Calu3 (cell line): ENCODE results near the gene CLBA1. TPM values are rescaled to one million over a fixed set of nuclear protein-coding genes. Genes with fewer than 3 reads are reported as not detected.

Source experiments
- BruUV-seq: library from RNA; stranded (reverse); fragments of 400-500 nt; replicated peaks from 2 replicates; lab custom pipeline; 2021; lab: Mats Ljungman, UMichigan
- CTCF ChIA-PET: fragments of 300-600 bp; sonication (Branson Sonifier 250); formaldehyde crosslinking; loops from one replicate; lab custom pipeline; 2022; ENCODE audit warnings: antibody characterized with exemption; lab: Charles Lee
- DNase-seq: peaks from one replicate; pipeline ENCODE4 v3.0.0; 2022
- H3K27ac Mint-ChIP-seq: one replicate; pipeline ENCODE4 v1.8.0; 2022; ENCODE audit warnings: mixed read lengths; ENCODE audit not compliant: unreplicated experiment
- H3K27me3 Mint-ChIP-seq: one replicate; pipeline ENCODE4 v1.8.0; 2022; ENCODE audit warnings: mixed read lengths; ENCODE audit not compliant: unreplicated experiment
- H3K36me3 Mint-ChIP-seq: one replicate; pipeline ENCODE4 v1.8.0; 2022; ENCODE audit warnings: mild to moderate bottlenecking, moderate library complexity, mixed read lengths; ENCODE audit not compliant: insufficient read depth, unreplicated experiment
- H3K4me1 Mint-ChIP-seq: one replicate; pipeline ENCODE4 v1.8.0; 2022; ENCODE audit warnings: mild to moderate bottlenecking, low read depth, mixed read lengths; ENCODE audit not compliant: unreplicated experiment
- H3K4me3 Mint-ChIP-seq: one replicate; pipeline ENCODE4 v1.8.0; 2022; ENCODE audit warnings: mild to moderate bottlenecking, low read depth, moderate library complexity, mixed read lengths; ENCODE audit not compliant: unreplicated experiment
- H3K9me3 Mint-ChIP-seq: one replicate; pipeline ENCODE4 v1.8.0; 2022; ENCODE audit warnings: low read depth, mixed read lengths; ENCODE audit not compliant: unreplicated experiment
- CTCF ChIP-seq: fragments of 200-600 bp; IDR thresholded peaks from one replicate; pipeline ENCODE4 v1.8.0; 2022; ENCODE audit warnings: antibody characterized with exemption; ENCODE audit not compliant: unreplicated experiment
- intact Hi-C: fragments of 100-400 bp; cut with micrococcal nuclease; formaldehyde crosslinking; loops from one replicate; pipeline ENCODE4 v1.10.0; 2022; ENCODE audit not compliant: unreplicated experiment
- total RNA-seq: library from RNA; stranded (reverse); gene quantifications from 2 replicates; pipeline ENCODE4 v1.2.3, GENCODE V29; 2022

The CLBA1 gene
- total RNA-seq, 1 experiment from 2014 or later: 12.8 TPM

- no peak for TF ChIP-seq CTCF
- Mint-ChIP-seq H3K9me3 (no peaks in the 10 kb centered on the region), H3K36me3 (peaks cover 61% of the 10 kb centered on the region), H3K4me1 (peaks cover 14% of the 10 kb centered on the region), H3K27me3 (no peaks in the 10 kb centered on the region), H3K4me3 (no peak overlapping the region), H3K27ac (peak overlapping the region; percentile 34)
- no TSS peak for BruUV-seq
- intact Hi-C loops: no loop called here
- CTCF ChIA-PET: interaction anchor here (0.7 kb wide), 1 partner anchor 262 kb away, joined by 3 read pairs; no protein-coding TSS in a partner anchor
- no peak for DNase-seq
These were observed 57.2 kb downstream of the CLBA1 start for GRCh38 chr14:105042813-105043212.

GRCh38 chr14:105043641-105044040 lies 58.1 kb downstream of the CLBA1 start:
- intact Hi-C loops: no loop called here
- H3K27ac Mint-ChIP-seq: no peak overlapping the region
- DNase-seq: no peak
- no peaks in the 10 kb centered on the region for H3K9me3 Mint-ChIP-seq
- H3K4me1 Mint-ChIP-seq: peaks cover 5% of the 10 kb centered on the region
- no peak for TF ChIP-seq CTCF
- H3K27me3 Mint-ChIP-seq: no peaks in the 10 kb centered on the region
- H3K36me3 Mint-ChIP-seq: peaks cover 61% of the 10 kb centered on the region
- no peak overlapping the region for H3K4me3 Mint-ChIP-seq
- CTCF ChIA-PET: no interaction called here
- no TSS peak for BruUV-seq

Other genes starting within 250 kb of the CLBA1 start
- 72.3 and 73.3 TPM in 2 replicates for gene SIVA1, start 232.6 kb upstream of the CLBA1 start, total RNA-seq
- 118 and 120 TPM in 2 replicates for gene AKT1, start 190.0 kb upstream of the CLBA1 start, total RNA-seq
- 11.8 and 13.9 TPM in 2 replicates for gene ZBTB42, start 184.7 kb upstream of the CLBA1 start, total RNA-seq
- gene CEP170B, start 120.5 kb upstream of the CLBA1 start, total RNA-seq: 60.2 and 67.6 TPM in 2 replicates
- 0.09 and 0.12 TPM in 2 replicates for gene PLD4, start 60.9 kb upstream of the CLBA1 start, total RNA-seq
- 42.0 and 56.5 TPM in 2 replicates for gene AHNAK2, start 7.4 kb upstream of the CLBA1 start, total RNA-seq
- 28.9 and 32.4 TPM in 2 replicates for gene CDCA4, start 35.3 kb downstream of the CLBA1 start, total RNA-seq
- 1.4 TPM in 2 replicates for gene GPR132, start 79.6 kb downstream of the CLBA1 start, total RNA-seq
- gene JAG2, start 183.0 kb downstream of the CLBA1 start, total RNA-seq: 13.8 and 17.6 TPM in 2 replicates
- gene NUDT14, start 195.5 kb downstream of the CLBA1 start, total RNA-seq: 38.0 TPM in 2 replicates